Epithelial cell of proximal tubule (primary cell): ENCODE measurements around the gene VGLL4. TPM values are rescaled to one million over a fixed set of nuclear protein-coding genes. Genes with fewer than 3 reads are reported as not detected.

Experiments used
- DNase-seq: peaks from one replicate; pipeline ENCODE4 v3.0.0-alpha.2; 2011; ENCODE audit warnings: low read depth
- H3K4me3 ChIP-seq: 2 replicates; pipeline ENCODE4 v1.5.1; 2011; ENCODE audit warnings: low read depth, mild to moderate bottlenecking, low read length
- total RNA-seq: library from RNA; depleted of rRNA; stranded (reverse); fragments of >200 nt; gene quantifications from 2 replicates; pipeline ENCODE4 v1.2.3, GENCODE V29; 2015
- TF ChIP-seq, protein P1 (sequence below): conservative IDR thresholded peaks from 2 replicates; pipeline ENCODE4 v1.5.1; 2012; ENCODE audit warnings: low read depth, mild to moderate bottlenecking, low read length

The VGLL4 gene
- total RNA-seq, 1 donor from 2014 or later = 52.4 TPM

DNA sequence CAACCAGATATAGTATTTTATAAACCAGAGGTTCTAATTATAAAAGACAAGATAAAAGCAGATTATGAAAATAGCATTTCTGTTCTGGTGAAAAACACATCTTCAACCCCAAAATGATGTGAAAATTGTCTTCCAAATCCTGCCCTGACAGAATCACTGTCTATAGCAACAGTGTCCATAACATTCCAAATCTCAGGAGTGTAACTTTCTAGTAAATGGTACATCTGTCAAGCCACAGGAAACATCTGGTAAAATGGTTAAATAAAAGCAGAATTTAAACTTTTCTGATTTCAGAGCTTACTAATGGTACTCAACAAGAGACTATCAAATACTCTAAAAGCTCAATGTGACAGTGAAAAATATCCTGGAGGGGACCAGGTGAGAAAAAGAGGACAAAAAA is 60.5 kb downstream of the VGLL4 start:
- H3K4me3 ChIP-seq = no peak overlapping the region
- DNase-seq = no peak
- TF ChIP-seq, protein P1, sequence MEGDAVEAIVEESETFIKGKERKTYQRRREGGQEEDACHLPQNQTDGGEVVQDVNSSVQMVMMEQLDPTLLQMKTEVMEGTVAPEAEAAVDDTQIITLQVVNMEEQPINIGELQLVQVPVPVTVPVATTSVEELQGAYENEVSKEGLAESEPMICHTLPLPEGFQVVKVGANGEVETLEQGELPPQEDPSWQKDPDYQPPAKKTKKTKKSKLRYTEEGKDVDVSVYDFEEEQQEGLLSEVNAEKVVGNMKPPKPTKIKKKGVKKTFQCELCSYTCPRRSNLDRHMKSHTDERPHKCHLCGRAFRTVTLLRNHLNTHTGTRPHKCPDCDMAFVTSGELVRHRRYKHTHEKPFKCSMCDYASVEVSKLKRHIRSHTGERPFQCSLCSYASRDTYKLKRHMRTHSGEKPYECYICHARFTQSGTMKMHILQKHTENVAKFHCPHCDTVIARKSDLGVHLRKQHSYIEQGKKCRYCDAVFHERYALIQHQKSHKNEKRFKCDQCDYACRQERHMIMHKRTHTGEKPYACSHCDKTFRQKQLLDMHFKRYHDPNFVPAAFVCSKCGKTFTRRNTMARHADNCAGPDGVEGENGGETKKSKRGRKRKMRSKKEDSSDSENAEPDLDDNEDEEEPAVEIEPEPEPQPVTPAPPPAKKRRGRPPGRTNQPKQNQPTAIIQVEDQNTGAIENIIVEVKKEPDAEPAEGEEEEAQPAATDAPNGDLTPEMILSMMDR = no peak

DNA sequence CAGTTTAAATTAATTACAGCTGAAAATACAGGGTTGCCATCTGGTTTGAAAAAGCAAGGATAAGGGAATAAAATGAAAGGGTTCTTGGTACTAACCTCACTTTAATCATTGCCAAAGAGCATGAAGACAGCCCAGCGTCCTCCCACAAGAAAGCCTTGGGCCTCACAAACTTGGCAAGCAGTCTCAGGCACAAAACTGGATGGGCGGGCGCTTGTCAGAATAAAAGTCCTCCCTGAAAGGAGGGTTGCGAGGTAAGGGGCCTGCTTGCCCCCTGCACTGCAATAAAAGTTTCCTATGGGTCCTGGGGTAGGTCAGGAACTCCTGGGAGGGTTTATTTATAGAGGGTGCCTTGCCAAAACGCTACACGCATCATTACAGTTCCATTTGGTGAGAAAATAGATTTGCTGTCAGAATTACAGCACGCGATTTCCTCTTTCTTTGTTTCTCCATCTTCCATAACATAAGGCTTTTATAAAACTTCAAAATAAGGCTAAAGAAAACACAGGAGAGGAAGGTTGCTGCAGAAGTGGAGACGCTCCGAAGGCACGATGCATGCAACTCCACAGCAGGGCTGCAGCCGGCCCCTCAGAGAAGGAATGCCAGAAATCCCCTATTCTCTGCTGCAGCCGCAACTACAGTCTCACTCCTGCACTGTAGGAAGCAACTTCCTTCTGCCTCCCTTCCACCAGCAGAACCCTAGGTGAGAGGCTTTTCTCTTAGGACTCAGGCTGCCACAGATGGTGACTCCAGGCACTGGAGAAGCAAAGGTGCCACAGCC is 61.3 kb downstream of the VGLL4 start:
- peak overlapping the region; percentile 58 for H3K4me3 ChIP-seq
- TF ChIP-seq, protein P1 = no peak
- no peak for DNase-seq

DNA sequence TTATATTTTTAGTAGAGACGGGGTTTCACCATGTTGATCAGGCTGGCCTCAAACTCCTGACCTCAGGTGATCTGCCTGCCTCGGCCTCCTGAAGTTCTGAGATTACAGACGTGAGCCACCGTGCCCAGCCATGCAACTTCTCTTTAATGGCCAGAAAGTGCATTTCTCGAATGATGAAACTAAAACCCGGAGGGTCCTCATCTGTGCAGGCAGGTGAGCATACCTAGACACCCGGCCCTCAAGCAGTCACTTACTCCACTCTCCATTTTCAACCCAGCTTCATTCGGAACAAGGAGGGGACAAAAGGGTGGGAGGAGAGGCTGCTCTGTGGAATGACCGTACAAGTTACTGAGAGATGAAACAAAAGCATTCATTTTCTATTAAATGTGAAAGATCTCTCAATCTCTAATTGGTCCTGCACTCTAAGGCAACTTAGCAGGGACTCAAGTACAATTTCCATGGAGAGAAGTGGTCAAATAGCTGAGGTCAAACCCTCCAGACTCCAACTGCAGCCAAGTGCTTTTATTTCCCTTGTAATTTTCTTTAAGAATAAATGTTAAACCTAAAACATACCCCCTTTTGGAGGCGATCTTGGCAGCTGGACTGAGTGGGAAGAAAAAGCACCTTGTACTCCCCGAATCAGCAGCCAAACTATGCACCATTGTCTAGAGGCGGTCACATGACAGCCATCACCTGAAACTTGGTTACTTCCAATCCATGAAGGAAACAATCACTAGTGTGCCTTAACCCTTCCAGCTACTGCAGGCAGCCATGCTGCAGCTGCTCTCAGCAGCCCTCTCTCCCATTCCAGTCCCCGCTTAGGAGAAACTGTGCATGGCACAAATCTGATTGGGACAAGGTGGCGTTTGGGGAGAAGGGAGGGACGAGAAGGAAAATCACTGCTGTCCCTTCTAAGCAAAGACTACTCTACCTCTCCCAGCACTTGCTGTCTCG is 62.2 kb downstream of the VGLL4 start:
- no peak for DNase-seq
- TF ChIP-seq, protein P1 = no peak
- H3K4me3 ChIP-seq = peak overlapping the region; percentile 58

DNA sequence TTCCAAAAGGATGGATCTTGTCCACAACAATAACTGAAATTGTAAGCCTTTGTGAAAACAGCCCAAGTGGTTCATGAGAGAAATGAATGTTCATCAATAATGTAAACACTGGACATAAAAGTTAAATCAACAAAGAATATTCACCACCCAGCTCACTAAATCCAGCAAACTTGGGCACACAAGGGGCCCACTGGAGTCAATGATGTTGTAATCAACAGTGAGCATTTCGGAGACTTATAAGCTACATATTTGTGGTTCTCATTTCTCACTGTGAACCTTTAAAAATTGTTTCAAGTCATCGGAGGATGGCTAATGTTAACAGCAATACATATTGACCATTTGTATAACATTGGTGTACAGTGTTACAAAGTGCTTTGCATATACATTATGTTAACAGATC is 63.1 kb downstream of the VGLL4 start:
- no peak for DNase-seq
- no peak overlapping the region for H3K4me3 ChIP-seq
- TF ChIP-seq, protein P1 = no peak

DNA sequence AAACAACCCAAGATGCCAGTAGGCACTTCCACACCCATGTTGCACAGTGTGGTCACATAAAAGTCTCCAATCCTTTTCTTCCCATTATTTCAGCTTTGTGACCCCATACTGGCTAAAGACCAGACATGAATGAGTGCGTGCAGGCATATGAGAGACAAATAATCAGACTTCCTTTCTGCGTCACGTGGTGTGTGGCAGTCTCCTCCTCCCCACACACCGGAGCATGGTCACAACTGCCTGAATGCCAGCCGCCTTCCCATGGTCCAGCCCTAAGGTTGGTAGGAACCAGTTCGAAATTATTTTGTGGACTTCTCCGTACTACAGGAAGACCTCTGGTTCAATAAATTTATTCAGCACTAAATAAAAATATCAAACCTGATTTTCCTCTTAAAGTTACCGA is 65.5 kb downstream of the VGLL4 start:
- no peak overlapping the region for H3K4me3 ChIP-seq
- TF ChIP-seq, protein P1 = no peak
- DNase-seq = no peak

DNA sequence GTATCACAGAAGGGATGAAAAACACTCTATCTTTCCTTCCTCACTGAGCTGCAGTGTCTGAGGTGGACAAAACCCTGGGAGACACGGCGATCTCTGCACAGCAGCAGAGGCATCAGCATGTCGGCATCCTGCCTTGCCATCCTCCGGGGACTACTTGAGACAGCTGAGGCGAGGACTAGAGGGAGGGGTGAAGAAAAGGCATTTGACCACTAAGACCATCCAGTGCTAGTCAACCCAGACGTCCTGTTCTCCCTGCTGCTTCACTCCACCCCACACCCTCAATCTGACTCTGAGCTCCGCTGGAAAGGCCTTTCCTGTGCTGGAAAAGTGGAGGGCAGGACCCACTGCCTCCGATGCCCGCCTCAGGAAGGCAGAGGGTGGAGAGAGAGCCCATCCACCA is 67.3 kb downstream of the VGLL4 start:
- TF ChIP-seq, protein P1 = no peak

More for the DNA sequence above, 67.3 kb downstream of the VGLL4 start:
- no peak overlapping the region for H3K4me3 ChIP-seq
- DNase-seq = no peak
